Stimulated activated CD8-positive, alpha-beta memory T cell treated with anti-CD3 and anti-CD28 coated beads, Interleukin-12 subunit alpha, Interleukin-12 subunit beta, amount 100 ng/mL, for 4 hours (primary cell): Measurements from ENCODE around the gene ORC3.
"Not testable (repeated sequence)": the region's sequence is repeated elsewhere in the genome, so short reads cannot be mapped to it uniquely, and the experiment has no call there.

Experiments
- DNase-seq: peaks from one replicate; pipeline ENCODE4 v3.0.0-alpha.2; 2020; ENCODE audit warnings: low read depth

Gene ORC3

DNA sequence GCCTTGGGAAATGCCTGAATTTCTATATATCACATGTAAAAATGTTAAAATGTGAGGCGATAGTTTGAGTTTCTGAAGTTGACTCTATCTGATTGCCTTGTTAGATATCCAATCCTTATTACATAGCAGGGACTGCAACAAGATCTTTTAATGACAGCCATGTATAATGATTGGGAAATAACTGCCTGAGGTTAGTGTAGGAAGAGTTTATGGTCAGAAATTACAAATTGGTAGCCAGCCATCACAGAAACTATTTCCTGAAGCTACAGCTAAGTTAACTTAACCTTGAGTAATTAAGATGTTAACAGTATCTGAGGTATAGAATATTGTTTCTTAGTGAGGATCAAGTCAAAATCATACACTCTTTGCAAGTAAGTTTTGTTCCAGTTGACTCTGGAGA lies 71.1 kb downstream of the ORC3 start:
- DNase-seq, result no peak

DNA sequence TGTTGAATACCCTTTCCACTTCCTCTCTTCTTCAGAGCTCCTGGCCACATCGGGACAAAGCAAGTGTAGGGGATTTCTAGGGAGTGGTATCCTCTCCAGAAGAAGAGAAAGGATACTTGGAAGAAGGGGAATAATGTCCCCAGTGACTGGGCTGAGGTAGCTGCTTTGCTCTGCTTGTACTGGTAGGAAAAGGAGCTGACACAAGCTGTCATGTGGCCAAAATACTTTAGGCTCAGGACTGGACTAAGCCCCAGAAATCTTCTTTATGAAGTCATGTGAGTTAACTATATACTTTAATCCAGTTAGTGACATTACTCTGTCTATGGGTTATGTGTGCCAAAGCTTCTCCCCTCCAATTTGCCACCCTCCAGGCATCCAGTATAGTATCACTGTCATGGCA lies 71.6 kb downstream of the ORC3 start:
- no peak for DNase-seq

DNA sequence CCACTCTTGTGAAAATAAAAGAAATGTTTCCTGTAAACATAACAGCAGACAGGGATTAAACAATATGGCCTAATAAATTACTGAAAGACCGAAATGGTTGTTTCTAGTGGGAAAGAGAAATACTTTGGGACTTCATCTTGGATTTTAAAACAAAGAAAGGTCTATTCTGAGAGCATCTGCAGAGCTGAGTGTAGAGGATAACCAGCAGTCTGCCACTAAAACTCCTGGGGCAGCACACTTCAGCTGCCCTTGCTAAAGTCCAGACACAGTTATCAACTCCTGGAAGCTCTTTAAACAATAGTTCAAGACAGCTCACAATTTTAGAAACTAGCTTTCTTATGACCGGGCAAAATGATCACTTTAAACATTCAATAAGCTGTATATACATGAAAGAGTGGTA lies 73.5 kb downstream of the ORC3 start:
- no peak for DNase-seq

DNA sequence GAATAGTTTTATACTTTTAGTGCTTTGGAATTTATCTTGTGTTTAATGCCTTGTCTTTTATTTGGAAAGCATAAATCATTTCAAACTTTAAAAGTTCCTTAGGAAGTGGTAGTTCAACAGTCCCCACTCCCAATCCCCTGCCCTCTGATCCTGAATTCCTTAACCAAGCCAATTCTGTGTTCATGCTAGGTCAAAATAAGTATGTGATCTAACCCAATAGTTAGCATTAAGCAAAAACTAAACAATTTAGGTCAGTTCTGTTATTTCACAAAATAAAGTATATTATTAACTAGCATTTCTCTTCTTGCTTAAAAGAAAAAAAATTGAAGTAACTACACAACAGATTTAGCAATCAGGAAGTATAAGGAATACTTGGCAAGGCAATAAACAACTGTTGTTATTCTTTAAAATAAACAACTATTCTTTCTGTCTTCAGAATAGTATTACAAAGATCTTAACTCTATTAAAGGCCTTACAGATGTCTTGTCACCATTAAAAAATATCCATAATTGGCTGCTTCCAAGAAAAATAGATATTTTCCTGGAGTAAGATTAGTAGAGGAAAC lies 75.1 kb downstream of the ORC3 start:
- no peak for DNase-seq

DNA sequence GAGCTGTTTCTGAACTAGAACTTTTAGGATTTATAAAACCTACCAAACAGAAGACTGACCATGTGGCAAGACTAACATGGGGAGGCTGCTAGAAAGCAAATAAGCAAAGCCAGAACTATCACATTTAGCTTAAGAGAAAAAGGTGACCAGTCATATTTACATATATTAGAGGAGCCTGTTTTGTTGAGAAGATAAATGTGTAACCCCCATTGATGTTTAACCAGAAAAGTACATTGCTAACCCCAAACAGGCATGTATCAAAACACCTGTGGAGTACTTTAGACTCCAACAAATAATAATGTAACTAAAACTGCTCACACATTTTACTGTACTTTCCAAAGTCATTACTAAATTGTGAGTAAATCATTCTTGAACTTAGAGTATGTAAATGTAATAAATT lies 77.1 kb downstream of the ORC3 start:
- DNase-seq, result no peak

DNA sequence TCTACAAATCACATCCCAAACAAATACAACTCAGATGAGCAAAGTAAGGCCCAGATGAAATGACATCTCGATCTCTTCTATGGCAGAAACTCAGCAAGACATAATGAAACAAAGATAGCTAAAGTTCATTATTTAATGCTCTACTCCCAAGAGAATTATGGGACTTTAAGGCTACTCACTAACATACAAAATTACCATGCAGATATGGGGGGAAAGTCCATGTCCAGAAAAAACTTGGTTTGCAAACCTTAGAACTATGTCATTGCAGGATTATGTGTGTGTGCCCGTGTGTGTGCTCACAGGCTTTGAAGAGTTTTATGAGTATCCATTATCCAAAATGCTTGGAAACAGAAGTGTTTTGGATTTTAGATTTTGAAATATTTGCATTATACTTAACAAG lies 78.1 kb downstream of the ORC3 start:
- DNase-seq, result no peak

DNA sequence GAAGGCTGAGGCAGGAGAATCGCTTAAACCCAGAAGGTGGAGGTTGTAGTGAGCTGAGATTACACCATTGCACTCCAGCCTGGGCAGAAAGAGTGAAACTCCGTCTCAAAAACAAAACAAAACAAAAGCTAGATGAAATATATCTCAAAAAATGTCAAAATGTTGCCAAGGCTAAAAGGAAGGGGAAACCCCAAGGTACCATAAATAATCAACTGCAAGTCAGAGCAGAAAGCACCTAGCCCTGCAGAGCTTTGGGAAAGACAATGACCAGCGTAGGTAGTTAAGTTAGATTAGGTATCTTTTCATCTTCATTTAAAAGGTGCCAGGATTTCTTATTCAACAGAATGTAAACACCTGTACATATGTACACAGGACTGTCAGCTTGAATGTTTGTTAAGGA lies 79.1 kb downstream of the ORC3 start:
- no peak for DNase-seq

DNA sequence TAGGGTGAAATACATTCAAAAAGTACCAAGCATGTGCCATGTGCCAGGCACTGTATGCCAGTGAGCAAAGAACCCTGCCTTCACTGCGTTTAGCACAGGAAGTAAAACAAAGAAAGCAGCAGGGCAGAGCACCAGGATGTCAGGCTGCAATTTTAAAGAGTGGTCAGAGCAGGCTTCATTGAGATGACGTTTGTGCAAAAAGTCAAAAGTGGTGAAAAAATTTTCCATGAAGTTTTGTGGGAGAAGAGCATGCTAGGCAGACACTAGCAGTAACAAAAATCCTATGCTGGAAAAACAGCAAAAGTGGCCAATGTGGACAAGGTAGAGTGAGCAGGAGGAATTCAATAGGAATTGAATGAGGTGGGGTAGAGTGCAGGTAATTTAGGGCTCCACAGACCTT lies 80.8 kb downstream of the ORC3 start:
- DNase-seq, result no peak

DNA sequence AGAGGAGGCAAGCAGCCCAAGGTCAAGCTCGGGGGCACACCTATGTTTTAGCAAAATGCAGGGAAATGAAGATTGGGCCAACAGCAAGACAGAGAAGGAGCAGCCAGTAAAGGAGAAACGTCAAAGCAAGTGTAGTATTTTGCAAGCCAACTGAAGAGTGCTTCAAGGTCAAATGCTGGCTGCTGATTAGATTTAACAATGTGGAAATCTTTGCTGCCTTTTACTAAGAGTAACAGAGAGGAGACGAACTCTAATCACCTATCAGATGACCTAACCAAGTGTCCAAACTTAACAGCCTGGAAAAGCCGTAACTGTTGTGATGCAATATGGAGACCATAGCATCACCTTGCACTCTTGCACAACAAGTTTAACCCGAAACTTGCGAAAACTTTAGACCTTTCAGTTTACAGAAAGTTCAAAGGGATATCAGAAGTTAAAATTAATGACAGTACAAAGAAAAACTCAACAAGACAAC lies 81.7 kb downstream of the ORC3 start:
- DNase-seq, result no peak

DNA sequence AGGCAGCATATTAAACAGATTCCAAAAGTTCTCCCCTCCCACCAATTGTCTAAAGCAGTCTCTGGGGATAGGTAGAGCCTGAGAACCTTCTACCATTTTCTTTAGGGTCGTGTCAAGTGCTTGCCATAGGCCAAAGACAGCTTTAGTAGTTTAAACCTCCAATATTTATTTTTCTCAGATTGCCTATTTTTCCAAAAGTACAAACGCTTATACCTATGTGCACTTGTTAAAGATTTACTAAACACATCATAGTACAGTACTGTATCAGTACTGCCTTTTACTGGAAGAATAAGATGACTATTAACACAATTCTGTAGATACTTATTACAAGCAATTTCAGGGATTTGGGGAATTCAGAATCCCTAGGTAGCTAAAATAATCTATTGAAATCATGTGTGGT lies 82.7 kb downstream of the ORC3 start:
- no peak for DNase-seq

DNA sequence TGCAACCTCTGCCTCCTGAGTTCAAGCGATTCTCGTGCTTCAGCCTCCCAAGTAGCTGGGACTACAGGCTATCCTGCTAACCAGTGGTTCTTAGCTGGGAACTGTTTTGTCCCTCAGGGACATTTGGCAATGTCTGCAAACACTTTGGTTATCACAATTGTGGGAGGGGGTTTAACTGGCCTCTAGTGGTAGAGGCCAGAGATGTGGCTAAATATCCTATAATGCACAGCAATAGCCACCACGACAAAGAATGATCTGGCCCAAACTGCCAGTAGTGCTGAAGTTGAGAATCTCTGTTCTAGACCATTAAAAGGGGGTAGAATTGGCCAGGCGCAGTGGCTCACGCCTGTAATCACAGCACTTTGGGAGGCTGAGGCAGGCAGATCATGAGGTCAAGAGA lies 83.3 kb downstream of the ORC3 start:
- no peak for DNase-seq

DNA sequence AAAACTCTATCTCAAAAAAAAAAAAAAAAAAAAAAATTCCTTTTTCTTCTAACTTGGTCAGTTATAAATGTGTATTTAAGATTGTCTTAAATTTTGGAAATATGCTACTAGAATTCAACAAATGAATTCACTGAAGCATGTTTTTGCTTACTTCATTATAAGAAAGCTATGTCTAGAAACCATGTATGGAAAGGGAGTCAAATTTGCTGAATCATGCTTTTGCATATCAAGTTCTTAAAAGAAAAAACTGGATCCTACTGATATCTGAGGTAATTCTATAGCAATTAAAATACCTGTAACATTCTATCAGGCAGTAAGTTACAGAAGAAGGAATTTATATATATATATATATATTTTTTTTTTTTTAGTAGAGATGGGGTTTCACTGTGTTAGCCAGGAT lies 84.4 kb downstream of the ORC3 start:
- DNase-seq, result no peak

DNA sequence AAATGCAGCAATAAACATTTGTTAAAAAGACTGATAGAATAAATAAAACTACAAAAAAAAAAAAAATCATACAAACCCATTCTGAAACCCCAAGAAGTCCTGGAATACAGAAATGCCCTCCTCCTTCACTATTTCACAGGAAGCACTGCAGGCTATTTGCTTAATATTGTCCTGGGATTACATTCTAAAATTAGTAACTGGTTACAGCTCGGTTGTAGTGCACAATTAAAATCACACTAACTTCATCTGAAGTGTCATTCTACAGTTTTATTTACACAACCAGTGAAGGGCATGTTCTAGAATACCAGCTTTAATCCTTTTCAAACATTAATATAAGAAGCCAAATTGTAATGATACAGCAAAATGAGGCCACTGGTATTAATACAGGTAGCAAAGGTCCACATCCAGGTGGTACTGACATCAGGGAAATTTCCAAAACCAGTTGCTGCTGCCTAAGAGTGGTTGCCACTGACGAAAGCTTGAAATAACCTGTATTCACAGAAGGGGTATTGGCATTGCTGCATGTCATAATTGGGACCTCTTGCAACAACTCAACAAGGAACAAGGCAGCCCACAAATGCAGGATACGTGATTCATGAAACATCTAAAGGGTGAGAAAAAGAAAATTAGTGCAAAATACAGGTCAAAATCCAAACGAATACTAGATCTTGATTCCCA lies 85.2 kb downstream of the ORC3 start:
- DNase-seq, result no peak

DNA sequence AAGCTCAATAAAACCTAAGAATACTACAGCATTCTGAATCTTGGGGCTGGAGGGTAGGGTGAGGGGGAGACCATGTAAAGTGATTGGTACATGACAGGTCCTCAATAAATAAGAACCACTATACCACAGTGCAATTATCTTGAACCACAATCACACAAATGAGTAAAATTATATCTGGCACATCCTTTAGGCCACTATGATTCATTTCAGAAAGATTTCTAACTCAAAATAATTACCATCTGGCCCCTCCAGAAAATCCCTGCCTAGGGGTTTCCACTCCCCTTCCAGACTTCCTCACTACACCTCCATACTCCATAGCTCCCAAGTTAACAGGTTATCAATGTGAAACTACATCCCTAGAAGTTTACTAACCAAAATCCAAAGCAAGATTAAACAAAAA lies 92.4 kb downstream of the ORC3 start:
- no peak for DNase-seq

DNA sequence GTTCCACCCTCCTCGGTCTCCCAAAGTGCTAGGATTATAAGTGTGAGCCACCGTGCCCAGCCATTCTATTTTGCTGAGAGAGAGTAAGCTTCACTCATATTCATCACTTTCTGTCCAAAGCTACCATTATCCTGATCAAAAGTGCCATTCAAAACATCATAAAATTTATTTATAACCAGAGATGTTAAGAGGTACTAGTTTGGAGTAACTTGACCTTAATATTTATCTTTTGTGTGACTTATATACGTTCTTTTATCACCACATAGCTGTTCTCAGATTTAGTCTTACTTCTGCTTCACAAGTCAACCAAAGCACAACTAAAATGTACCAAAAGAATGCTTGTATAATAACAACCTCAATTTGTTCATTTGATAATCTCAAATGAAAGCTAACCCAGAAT lies 94.0 kb downstream of the ORC3 start:
- DNase-seq, result no peak

DNA sequence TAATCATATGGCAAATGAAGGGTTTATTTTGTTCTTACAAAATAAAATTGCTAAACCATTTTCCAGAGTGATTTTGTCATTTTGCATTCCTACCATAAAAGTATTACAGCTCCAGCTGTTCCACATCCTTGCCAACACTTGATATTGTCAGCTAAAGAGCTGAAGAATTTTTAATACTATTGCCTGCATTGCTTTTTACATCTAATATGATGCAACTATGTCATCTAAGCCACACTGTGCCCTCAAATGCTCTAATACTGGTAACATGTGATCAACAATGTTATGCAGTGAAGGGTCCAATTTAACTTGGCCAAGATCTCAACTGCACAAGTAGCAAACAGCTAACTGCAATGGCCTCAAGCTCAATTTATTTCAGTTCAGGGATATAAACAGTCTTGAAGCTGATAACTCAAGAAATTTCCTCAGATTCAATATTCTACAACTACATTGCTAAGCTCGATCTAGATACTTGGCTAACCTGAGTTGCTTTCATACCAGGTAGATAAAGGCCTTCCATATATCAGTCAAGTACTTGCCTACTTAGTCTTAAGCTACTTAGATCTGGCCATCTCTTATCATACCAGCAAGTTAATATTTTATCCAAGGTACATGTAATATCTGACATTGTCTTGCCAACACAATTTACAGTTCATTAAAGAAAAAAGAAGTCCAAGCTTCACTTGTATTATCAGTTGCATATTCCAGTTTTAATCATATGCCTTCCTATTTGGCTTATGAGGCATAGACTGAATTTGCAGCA lies 95.1 kb downstream of the ORC3 start:
- DNase-seq, result no peak

DNA sequence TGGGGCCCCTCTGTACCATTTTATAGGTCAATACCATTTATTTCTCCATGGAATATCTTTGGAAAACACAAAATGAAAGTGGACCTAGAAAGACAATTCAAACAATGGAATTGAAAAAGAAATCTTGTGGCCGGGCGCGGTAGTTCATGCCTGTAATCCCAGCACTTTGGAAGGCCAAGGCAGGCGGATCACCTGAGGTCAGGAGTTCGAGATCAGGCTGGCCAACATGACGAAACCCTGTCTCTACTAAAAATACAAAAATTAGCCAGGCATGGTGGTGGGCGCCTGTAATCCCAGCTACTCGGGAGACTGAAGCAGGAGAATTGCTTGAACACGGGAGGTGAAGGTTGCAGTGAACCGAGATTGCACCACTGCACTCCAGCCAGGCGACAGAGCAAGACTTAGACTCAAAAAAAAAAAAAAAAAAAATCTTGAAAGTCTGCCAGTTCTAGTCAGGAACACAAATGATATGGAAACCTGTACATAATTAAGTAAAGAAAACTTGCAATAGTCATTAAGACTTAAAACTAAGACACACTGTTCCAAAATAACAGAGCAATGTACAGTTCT lies 96.8 kb downstream of the ORC3 start:
- not testable (repeated sequence) for DNase-seq

DNA sequence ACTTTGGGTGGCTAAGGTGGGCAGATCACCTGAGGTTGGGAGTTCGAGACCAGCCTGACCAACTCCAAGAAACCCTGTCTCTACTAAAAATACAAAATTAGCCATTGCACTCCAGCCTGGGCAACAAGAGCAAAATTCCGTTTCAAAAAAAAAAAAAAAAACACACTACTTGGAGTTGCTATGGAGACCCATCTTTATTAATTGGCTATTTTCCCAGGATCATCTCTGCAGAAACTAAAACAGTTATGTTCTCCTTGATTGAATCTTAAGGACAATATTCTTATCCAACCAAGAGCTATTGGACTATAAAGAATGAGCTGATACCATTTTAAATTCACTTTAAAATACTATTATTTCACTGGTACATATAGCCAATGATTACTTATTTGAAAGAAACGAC lies 97.4 kb downstream of the ORC3 start:
- no peak for DNase-seq

DNA sequence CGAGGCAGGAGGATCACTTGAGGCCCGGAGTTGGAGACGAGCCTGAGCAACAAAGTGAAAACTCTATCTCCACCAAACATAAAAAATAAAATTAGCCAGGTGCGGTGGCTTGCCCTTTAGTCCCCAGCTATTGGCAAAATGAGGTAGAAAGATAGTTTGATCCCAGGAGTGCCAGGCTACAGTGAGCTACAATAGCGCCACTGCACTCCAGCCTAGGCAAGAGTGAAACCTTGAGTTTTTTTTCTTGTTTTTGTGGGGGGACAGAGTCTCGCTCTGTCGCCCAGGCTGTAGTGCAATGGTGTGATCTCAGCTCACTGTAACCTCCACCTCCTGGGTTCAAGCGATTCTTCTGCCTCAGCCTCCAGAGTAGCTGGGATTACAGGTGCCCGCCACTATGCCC lies 98.0 kb downstream of the ORC3 start:
- DNase-seq, result not testable (repeated sequence)

DNA sequence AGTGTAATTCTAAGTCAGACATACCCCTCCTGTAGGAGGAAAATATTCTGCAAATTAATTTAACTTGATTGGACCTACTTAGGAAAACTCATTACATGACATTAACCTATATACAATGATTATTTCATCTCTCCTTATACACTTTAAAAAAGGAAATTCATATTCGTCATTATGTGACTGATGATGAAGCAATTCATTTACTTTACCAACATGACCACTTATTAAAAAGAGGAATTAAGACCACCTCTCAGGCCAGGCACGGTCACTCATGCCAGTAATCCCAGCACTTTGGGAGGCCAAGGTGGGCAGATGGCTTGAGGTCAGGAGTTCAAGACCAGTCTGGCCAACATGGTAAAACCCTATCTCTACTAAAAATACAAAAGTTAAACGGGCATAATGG lies 100.5 kb downstream of the ORC3 start:
- DNase-seq, result no peak

DNA sequence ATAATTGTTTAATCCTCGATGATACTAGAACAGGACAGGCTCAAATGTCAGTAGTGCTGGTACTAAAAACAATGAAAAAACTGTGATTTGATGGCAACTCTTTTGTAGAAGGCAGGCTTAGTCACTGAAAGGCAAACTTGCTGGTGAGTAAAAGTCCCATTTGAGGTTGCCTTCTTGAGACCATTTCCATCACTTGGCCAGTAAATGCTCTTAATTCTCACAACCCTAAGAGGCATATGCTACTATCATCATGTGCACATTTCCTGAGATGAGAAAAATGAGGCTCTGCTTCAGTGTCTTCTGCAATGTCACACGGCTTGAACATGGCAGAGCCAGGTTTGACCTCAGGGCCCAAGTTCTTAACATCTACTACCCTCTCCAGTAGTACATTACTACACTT lies 102.2 kb downstream of the ORC3 start:
- DNase-seq, result no peak

DNA sequence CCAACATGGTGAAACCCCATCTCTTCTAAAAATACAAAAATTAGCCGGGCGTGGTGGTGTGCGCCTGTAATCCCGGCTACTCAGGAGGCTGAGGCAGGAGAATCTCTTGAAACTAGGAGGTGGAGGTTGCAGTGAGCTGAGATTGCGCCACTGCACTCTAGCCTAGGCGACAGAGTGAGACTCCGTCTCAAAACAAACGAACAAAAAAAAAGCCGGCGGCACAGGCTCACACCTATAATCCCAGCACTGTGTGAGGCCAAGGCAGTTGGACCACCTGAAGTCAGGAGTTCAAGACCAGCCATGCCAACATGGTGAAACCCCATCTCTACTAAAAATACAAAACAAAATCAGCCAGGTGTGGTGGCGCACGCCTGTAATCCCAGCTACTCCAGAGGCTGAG lies 106.9 kb downstream of the ORC3 start:
- not testable (repeated sequence) for DNase-seq
